PC-9 (cell line): ENCODE data around the gene CDH16.

Experiments
- CTCF ChIP-seq: fragments of 200-600 bp; sonication (generic); conservative IDR thresholded peaks from 2 replicates; pipeline ENCODE4 v1.6.1; 2017; ENCODE audit warnings: mixed run types, antibody characterized with exemption, mild to moderate bottlenecking, moderate library complexity
- EZH2 ChIP-seq: fragments of 200-600 bp; sonication (generic); IDR thresholded peaks from 2 replicates; pipeline ENCODE4 v1.8.0; 2017; ENCODE audit warnings: antibody characterized with exemption, low read depth

DNA sequence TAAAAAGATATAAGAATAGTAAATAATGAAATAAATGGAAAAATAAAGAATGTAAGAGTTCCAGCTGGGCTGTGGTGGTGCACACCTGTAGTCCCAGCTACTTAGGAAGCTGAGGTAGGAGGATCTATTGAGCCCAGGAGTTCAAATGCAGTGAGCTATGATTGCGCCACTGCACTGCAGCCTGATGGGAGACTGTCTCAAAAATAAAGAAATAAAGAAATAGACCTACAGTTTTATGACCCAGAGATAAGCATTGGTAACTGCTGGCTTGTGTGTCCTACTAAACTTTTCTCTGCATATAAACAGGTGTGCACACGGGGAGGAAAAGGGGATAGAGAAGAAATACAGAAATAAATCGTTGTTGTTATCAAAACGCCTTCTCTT, 46.1 kb downstream of the CDH16 start:
- TF ChIP-seq CTCF (no peak), EZH2 (no peak)
